ENCODE measurements around the gene CDHR3. TPM values are rescaled to one million over a fixed set of nuclear protein-coding genes. Genes with fewer than 3 reads are reported as not detected.
"Not testable (repeated sequence)": the region's sequence is repeated elsewhere in the genome, so short reads cannot be mapped to it uniquely, and the experiment has no call there.

CDHR3 gene
- total RNA-seq, 1 experiment from 2014 or later: 9.2 TPM

- intact Hi-C loops (cut with micrococcal nuclease; ENCODE audit: unreplicated experiment): no loop called here
These were observed 38.8 kb downstream of the CDHR3 start for GRCh38 chr7:106001886-106002285.

GRCh38 chr7:106003525-106004064 lies 40.5 kb downstream of the CDHR3 start:
- Histone ChIP-seq H3K36me3 (ENCODE audit: control insufficient read depth, insufficient read depth, low read length) (no peaks in the 10 kb centered on the region), H3K4me3 (ENCODE audit: low read depth, low read length) (no peak overlapping the region), H3K4me1 (no peaks in the 10 kb centered on the region), H3K9me3 (peaks cover 7% of the 10 kb centered on the region; the same call in 1 of the 2 replicates), H3K27me3 (replicated peaks; ENCODE audit: control insufficient read depth, insufficient read depth, low read length) (no peaks in the 10 kb centered on the region)
- Mint-ChIP-seq H3K4me1 (ENCODE audit: low read depth, unreplicated experiment) (no peaks in the 10 kb centered on the region), H3K27me3 (ENCODE audit: insufficient read depth, unreplicated experiment) (no peaks in the 10 kb centered on the region), H3K4me3 (ENCODE audit: unreplicated experiment) (no peak overlapping the region), H3K27ac (ENCODE audit: unreplicated experiment) (no peak overlapping the region), H3K9me3 (ENCODE audit: unreplicated experiment) (peaks cover 9% of the 10 kb centered on the region), H3K36me3 (ENCODE audit: insufficient read depth, unreplicated experiment) (no peaks in the 10 kb centered on the region)
- no peak for TF ChIP-seq CTCF (IDR thresholded peaks at IDR 0.05; ENCODE audit: insufficient read depth in 1 of 2, low read depth in 1 of 2, low read length in 1 of 2, severe bottlenecking in 1 of 2, unreplicated experiment in 1 of 2)
- intact Hi-C loops (cut with micrococcal nuclease; ENCODE audit: unreplicated experiment): no loop called here
- ChIA-PET CTCF (no interaction called here), POLR2A (no interaction called here)
- no peak for DNase-seq
- no TSS peak for BruUV-seq (replicated peaks)

More at GRCh38 chr7:106001886-106002285, 38.8 kb downstream of the CDHR3 start:
- DNase-seq: no peak
- Histone ChIP-seq H3K4me3 (ENCODE audit: low read depth, low read length) (no peak overlapping the region), H3K9me3 (peaks cover 7% of the 10 kb centered on the region; the same call in 1 of the 2 replicates), H3K27me3 (replicated peaks; ENCODE audit: control insufficient read depth, insufficient read depth, low read length) (no peaks in the 10 kb centered on the region), H3K36me3 (ENCODE audit: control insufficient read depth, insufficient read depth, low read length) (no peaks in the 10 kb centered on the region), H3K4me1 (no peaks in the 10 kb centered on the region)
- Mint-ChIP-seq H3K27me3 (ENCODE audit: insufficient read depth, unreplicated experiment) (no peaks in the 10 kb centered on the region), H3K9me3 (ENCODE audit: unreplicated experiment) (no peaks in the 10 kb centered on the region), H3K36me3 (ENCODE audit: insufficient read depth, unreplicated experiment) (no peaks in the 10 kb centered on the region), H3K4me3 (ENCODE audit: unreplicated experiment) (no peak overlapping the region), H3K4me1 (ENCODE audit: low read depth, unreplicated experiment) (peaks cover 10% of the 10 kb centered on the region), H3K27ac (ENCODE audit: unreplicated experiment) (no peak overlapping the region)
- BruUV-seq (replicated peaks): no TSS peak
- TF ChIP-seq CTCF (IDR thresholded peaks at IDR 0.05; ENCODE audit: insufficient read depth in 1 of 2, low read depth in 1 of 2, low read length in 1 of 2, severe bottlenecking in 1 of 2, unreplicated experiment in 1 of 2): no peak
- POLR2A ChIA-PET: no interaction called here
- CTCF ChIA-PET: no interaction called here

- no peak overlapping the region for H3K4me3 Mint-ChIP-seq (ENCODE audit: unreplicated experiment)
- CTCF ChIA-PET: no interaction called here
These were observed 43.8 kb downstream of the CDHR3 start for GRCh38 chr7:106006906-106007305.

GRCh38 chr7:106007796-106008195 lies 44.7 kb downstream of the CDHR3 start:
- H3K27ac Mint-ChIP-seq (ENCODE audit: unreplicated experiment); BruUV-seq (replicated peaks); H3K9me3 Mint-ChIP-seq (ENCODE audit: unreplicated experiment); H3K36me3 ChIP-seq (ENCODE audit: control insufficient read depth, insufficient read depth, low read length); POLR2A ChIA-PET; H3K36me3 Mint-ChIP-seq (ENCODE audit: insufficient read depth, unreplicated experiment); H3K27me3 Mint-ChIP-seq (ENCODE audit: insufficient read depth, unreplicated experiment); H3K4me3 ChIP-seq (ENCODE audit: low read depth, low read length); H3K4me3 Mint-ChIP-seq (ENCODE audit: unreplicated experiment); H3K27me3 ChIP-seq (replicated peaks; ENCODE audit: control insufficient read depth, insufficient read depth, low read length); H3K4me1 ChIP-seq; CTCF ChIA-PET; H3K9me3 ChIP-seq; DNase-seq: not testable (repeated sequence)
- intact Hi-C loops (cut with micrococcal nuclease; ENCODE audit: unreplicated experiment): loop anchor here (5.0 kb wide), 1 partner anchor 35 kb away; no protein-coding TSS in a partner anchor
- peaks cover 19% of the 10 kb centered on the region for H3K4me1 Mint-ChIP-seq (ENCODE audit: low read depth, unreplicated experiment)

More at GRCh38 chr7:106006906-106007305, 43.8 kb downstream of the CDHR3 start:
- Mint-ChIP-seq H3K27me3 (ENCODE audit: insufficient read depth, unreplicated experiment) (no peaks in the 10 kb centered on the region), H3K4me1 (ENCODE audit: low read depth, unreplicated experiment) (peaks cover 13% of the 10 kb centered on the region), H3K36me3 (ENCODE audit: insufficient read depth, unreplicated experiment) (no peaks in the 10 kb centered on the region), H3K9me3 (ENCODE audit: unreplicated experiment) (peaks cover 9% of the 10 kb centered on the region), H3K27ac (ENCODE audit: unreplicated experiment) (no peak overlapping the region)
- intact Hi-C loops (cut with micrococcal nuclease; ENCODE audit: unreplicated experiment): loop anchor here (5.0 kb wide), 1 partner anchor 35 kb away; no protein-coding TSS in a partner anchor
- no peak for TF ChIP-seq CTCF (IDR thresholded peaks at IDR 0.05; ENCODE audit: insufficient read depth in 1 of 2, low read depth in 1 of 2, low read length in 1 of 2, severe bottlenecking in 1 of 2, unreplicated experiment in 1 of 2)
- DNase-seq: no peak
- no peak overlapping the region for H3K4me3 ChIP-seq (ENCODE audit: low read depth, low read length)
- no peaks in the 10 kb centered on the region for H3K36me3 ChIP-seq (ENCODE audit: control insufficient read depth, insufficient read depth, low read length)
- H3K9me3 ChIP-seq: peaks cover 7% of the 10 kb centered on the region; the same call in 1 of the 2 replicates
- no peaks in the 10 kb centered on the region for H3K27me3 ChIP-seq (replicated peaks; ENCODE audit: control insufficient read depth, insufficient read depth, low read length)
- POLR2A ChIA-PET: no interaction called here
- no TSS peak for BruUV-seq (replicated peaks)
- peaks cover 8% of the 10 kb centered on the region; the same call in 1 of the 2 replicates for H3K4me1 ChIP-seq
